HT1080 (cell line): ENCODE data around the gene PTGFR. TPM values are rescaled to one million over a fixed set of nuclear protein-coding genes. Genes with fewer than 3 reads are reported as not detected.

Source experiments
- DNase-seq: peaks from one replicate; pipeline ENCODE4 v3.0.0-alpha.2; 2015; ENCODE audit warnings: low read depth
- polyA plus RNA-seq, 2 experiments: library from polyadenylated mRNA; depleted of rRNA; stranded (reverse); fragments of >200 nt; gene quantifications; 2 replicates each; pipeline ENCODE4 v1.2.3, GENCODE V29; 2015
- total RNA-seq: library from RNA; depleted of rRNA; stranded (reverse); fragments of >200 nt; shearing (Covaris generic); gene quantifications from 2 replicates; pipeline ENCODE4 v1.2.3, GENCODE V29; 2014; rRNA removed

PTGFR gene
- 2.7 and 3.1 TPM in 2 replicates for total RNA-seq
- 2.2 and 2.5 TPM in 2 replicates for polyA plus RNA-seq (2015; cell fraction: cytosol; rRNA removed)
- 3.5 and 4.5 TPM in 2 replicates for polyA plus RNA-seq (2015; cell fraction: nucleus; rRNA removed)

- peak; percentile 69 for DNase-seq
Measured at GRCh38 chr1:78490861-78491450, at the start of gene PTGFR. TSS of gene PTGFR (plus strand) at chr1:78490974. CDS start at chr1:78492744, 1,770 bp downstream.

GRCh38 chr1:78441921-78442320, 48.9 kb upstream of the PTGFR start:
- peak; percentile 13 for DNase-seq

- DNase-seq, result no peak
Measured at GRCh38 chr1:78447086-78447485, 43.7 kb upstream of the PTGFR start.

- peak; percentile 55 for DNase-seq
Measured at GRCh38 chr1:78464449-78464891, 26.3 kb upstream of the PTGFR start.

- DNase-seq, result no peak
Measured at GRCh38 chr1:78465143-78465542, 25.6 kb upstream of the PTGFR start.

- DNase-seq, result no peak
Measured at GRCh38 chr1:78468521-78468920, 22.3 kb upstream of the PTGFR start.

- no peak for DNase-seq
Measured at GRCh38 chr1:78469576-78469975, 21.2 kb upstream of the PTGFR start.

GRCh38 chr1:78471890-78472620, 18.7 kb upstream of the PTGFR start:
- DNase-seq, result no peak

- DNase-seq, result no peak
Measured at GRCh38 chr1:78472851-78473496, 17.8 kb upstream of the PTGFR start.

GRCh38 chr1:78474092-78474491, 16.7 kb upstream of the PTGFR start:
- no peak for DNase-seq

- no peak for DNase-seq
Measured at GRCh38 chr1:78475888-78476610, 14.7 kb upstream of the PTGFR start.

- peak; percentile 54 for DNase-seq
Measured at GRCh38 chr1:78483903-78484302, 6.9 kb upstream of the PTGFR start.

- peak; percentile 62 for DNase-seq
Measured at GRCh38 chr1:78491451-78492071, 787 bp downstream of the PTGFR start.

- DNase-seq, result no peak
Measured at GRCh38 chr1:78492386-78492950, 1.7 kb downstream of the PTGFR start.

- DNase-seq, result no peak
Measured at GRCh38 chr1:78493451-78493850, 2.7 kb downstream of the PTGFR start.

- peak; percentile 1 for DNase-seq
Measured at GRCh38 chr1:78497201-78497600, 6.4 kb downstream of the PTGFR start.

GRCh38 chr1:78500529-78500928, 9.8 kb downstream of the PTGFR start:
- no peak for DNase-seq

GRCh38 chr1:78501203-78501602, 10.4 kb downstream of the PTGFR start:
- no peak for DNase-seq

GRCh38 chr1:78511334-78511733, 20.6 kb downstream of the PTGFR start:
- no peak for DNase-seq

GRCh38 chr1:78516716-78517115, 25.9 kb downstream of the PTGFR start:
- DNase-seq, result no peak

GRCh38 chr1:78519446-78519845, 28.7 kb downstream of the PTGFR start:
- peak; percentile 13 for DNase-seq
